Left lobe of liver (tissue), 2 donors: Measurements from ENCODE around the gene RAB3C. TPM values are rescaled to one million over a fixed set of nuclear protein-coding genes. Genes with fewer than 3 reads are reported as not detected.

Experiments used
- ATAC-seq: fragments of 200-7000 bp; cut with Tn5 transposase; one replicate; pipeline ENCODE4 v1.9.1; 2020; ENCODE audit warnings: mild to moderate bottlenecking, moderate library complexity
- DNase-seq: peaks from one replicate; pipeline ENCODE4 v3.0.0-alpha.2; 2020; ENCODE audit warnings: low spot score
- total RNA-seq: library from RNA; stranded (reverse); gene quantifications from one replicate; pipeline ENCODE4 v1.2.1, GENCODE V29; 2021
- donor health status: DM: no; HTN: no; CAD: no; lungs with moderate emphysema.
- donor health status: DM: no; HTN: yes; CAD: no.

Gene RAB3C
- total RNA-seq, 1 donor from 2014 or later, result 0.38 TPM

DNA sequence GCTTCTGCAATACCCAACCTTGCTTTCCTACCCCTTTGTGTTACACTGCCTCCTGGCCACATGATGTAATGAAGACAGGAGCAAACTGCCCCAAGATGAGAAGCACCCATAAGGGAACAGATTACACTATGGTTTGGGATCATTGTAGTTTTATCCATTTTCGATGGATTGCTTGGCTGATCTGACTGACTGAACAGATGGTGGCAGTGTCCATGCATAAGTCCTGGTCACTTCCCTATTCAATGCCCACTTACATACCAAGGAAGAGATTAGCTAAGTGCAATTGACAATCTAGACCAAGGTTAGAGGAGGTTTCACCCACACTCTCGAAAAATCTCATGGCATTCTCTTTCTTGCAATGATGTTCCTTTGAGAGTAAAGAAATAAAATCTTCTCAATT lies 319.9 kb downstream of the RAB3C start:
- ATAC-seq (no peak), DNase-seq (no peak)

DNA sequence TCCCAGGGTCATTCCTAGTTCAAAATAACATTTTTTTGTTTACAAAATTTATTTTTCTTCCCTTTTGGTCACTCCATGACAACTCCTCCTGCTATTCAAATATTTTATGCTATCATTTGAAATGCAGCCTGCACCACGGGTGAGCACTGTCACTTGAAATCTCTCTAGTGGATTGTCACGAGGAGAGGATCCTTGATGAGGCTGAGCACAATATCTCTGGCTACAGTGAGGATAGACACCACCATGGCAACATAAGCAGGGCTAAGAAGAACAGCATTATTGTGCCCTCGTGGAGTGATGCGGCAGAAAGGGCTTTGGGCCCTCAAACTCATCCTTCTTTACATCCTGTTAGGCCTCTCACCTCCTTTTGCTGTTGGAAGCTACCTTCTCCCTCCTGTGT lies 321.9 kb downstream of the RAB3C start:
- ATAC-seq (no peak), DNase-seq (no peak)

DNA sequence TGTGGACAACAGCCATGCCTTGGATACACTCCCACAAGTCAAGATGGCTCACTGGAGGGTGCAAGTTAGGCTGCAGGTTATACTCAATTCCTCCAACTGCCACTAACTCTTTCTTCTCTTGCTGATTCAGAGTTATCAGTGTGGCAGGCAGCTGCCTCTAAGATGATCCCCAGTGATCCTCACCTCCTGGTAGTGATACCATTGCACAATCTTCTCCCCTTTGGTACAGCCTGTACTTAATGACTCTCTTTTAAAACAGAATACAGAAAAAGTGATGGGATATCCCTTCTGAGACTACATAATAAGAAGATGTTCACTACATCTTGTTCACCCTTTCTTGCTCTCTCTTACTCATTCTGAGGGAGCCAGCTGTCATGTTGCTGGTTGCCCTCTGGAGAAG lies 323.1 kb downstream of the RAB3C start:
- no peak for ATAC-seq
- no peak for DNase-seq

Other genes with a start within 250 kb of the RAB3C start
- gene PLK2, start 123.0 kb upstream of the RAB3C start, total RNA-seq, result 12.3 TPM
- 0.08 TPM for gene GAPT, start 91.6 kb upstream of the RAB3C start, total RNA-seq